Activated T-cell treated with anti-CD3 and anti-CD28 coated beads, Interleukin-2, amount 50 U/mL, for 72 hours (primary cell): Measurements from ENCODE around the gene DTYMK. TPM values are rescaled to one million over a fixed set of nuclear protein-coding genes. Genes with fewer than 3 reads are reported as not detected.

ENCODE experiments used
- ATAC-seq, 2 donors: fragments of 150-1000 bp; cut with Tn5 transposase; replicated peaks in 1 of 2; 2 replicates each; pipeline ENCODE4 v1.10.0; 2021; ENCODE audit warnings: moderate library complexity in 2 of 2, mild to moderate bottlenecking in 1 of 2
- DNase-seq, 2 donors: peaks; one replicate each; pipeline ENCODE4 v3.0.0; 2021 to 2022; ENCODE audit warnings: mixed read lengths in 1 of 2
- H3K27ac Mint-ChIP-seq: one replicate; pipeline ENCODE4 v1.8.0; 2022; ENCODE audit warnings: mild to moderate bottlenecking, moderate library complexity, mixed read lengths
- H3K27me3 Mint-ChIP-seq: one replicate; pipeline ENCODE4 v1.8.0; 2022; ENCODE audit warnings: low read depth, mixed read lengths
- H3K36me3 Mint-ChIP-seq, 2 donors: one replicate each; pipeline ENCODE4 v1.8.0; 2022; ENCODE audit warnings: mixed read lengths in 2 of 2, mild to moderate bottlenecking in 1 of 2; ENCODE audit not compliant: insufficient read depth in 2 of 2
- H3K4me1 Mint-ChIP-seq: one replicate; pipeline ENCODE4 v1.8.0; 2022; ENCODE audit warnings: low read depth, mixed read lengths
- H3K4me3 Mint-ChIP-seq, 2 donors: one replicate each; pipeline ENCODE4 v1.8.0; 2022; ENCODE audit warnings: mild to moderate bottlenecking in 2 of 2, mixed read lengths in 2 of 2, moderate library complexity in 2 of 2
- H3K9me3 Mint-ChIP-seq, 2 donors: one replicate each; pipeline ENCODE4 v1.8.0; 2022; ENCODE audit warnings: mixed read lengths in 2 of 2
- total RNA-seq, 2 donors: library from RNA; stranded (reverse); gene quantifications; one replicate each; pipeline ENCODE4 v1.2.3, GENCODE V29; 2022

DTYMK gene
- total RNA-seq, 2 donors from 2014 or later: 64.6 to 97.5 TPM

DNA sequence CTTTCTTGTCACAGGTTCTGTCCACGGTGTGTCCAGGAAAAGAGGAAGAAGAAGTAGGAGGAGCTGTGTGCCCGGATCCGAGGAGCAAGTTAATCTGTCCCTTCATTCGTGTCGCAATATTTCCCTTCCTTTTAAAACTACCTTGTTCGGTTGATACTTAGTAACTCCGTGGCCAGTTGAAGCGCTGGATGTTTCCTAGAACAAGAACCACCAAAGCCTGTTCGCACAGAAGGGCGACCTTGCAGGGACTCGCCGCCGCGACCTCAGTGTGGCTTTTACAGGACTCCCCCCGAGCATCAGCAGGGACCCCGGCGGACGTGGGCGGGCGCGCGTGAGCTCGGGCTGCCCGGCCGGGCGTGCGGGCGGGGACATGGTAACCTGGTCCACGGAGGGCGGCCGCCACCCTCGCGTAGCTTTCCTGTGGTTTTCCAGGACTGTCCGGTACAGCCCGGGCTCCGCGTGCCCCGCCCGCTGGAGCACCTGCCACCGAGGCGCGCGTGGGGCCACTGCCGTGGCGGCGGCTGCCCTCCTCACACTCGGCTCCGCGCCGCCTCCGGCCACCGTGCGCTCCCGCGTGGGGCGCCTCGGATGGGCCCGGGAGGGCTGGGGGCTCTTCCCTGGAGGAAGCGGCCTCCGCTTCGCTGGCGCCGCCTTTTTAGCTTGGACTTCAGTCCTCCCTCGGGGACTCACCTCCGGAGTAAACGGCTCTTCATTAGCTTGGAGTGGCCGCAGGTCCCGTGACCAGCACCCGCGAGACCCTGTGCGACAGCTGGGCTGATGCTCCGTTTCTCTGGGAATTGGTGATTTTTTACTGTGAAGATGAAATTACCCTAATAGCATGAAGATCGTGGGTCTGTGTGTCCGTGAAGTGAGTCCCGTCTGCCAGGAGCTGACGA is 38.6 kb upstream of the DTYMK start:
- Mint-ChIP-seq H3K27ac (no peak overlapping the region), H3K4me3 (no peak overlapping the region), H3K9me3 (no peaks in the 10 kb centered on the region), H3K4me1 (peaks cover 8% of the 10 kb centered on the region), H3K27me3 (no peaks in the 10 kb centered on the region), H3K36me3 (peaks cover 5 to 21% of the 10 kb centered on the region in 2 donors)
- DNase-seq (no peak), ATAC-seq (no peak)

DNA sequence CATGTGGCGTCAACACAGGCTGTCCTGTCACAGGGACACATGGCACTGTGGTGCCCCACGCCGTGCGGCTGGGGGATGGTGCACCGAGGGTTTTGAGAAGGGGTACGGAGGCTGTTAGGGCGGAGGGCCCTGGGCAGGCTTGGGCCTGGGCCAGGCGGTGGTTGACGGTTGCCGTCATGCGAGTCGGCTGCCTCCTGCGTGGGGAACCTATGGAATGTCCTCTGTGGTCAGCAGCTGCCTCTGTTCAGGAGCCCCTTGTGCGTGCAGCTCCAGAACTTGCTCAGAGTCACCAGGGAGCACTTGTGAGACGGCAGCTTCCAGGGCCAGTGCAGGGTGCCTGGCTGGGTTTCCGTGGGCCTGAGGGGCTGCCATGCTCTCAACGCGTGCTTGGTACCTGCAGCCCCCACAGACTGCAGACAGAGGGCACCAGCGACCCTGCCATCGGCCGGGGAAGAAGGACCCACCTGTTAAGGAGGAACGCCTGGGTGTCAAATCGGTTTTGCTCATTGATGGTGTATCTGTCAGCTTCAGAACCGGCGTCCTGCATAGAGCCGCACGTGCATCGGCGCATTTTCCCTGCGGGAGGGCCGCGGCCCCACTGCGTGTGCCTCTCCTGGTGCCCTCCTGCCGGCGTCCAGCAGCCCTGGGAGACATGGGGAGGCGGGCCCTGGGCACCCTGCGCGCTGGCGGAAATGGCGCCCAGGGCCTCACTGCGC is 37.8 kb upstream of the DTYMK start:
- ATAC-seq: peak in 1 of 2 donors; percentile 43
- Mint-ChIP-seq H3K36me3 (peaks cover 5 to 23% of the 10 kb centered on the region in 2 donors), H3K4me3 (no peak overlapping the region), H3K4me1 (no peaks in the 10 kb centered on the region), H3K27ac (no peak overlapping the region), H3K27me3 (no peaks in the 10 kb centered on the region), H3K9me3 (no peaks in the 10 kb centered on the region)
- DNase-seq: peak in 1 of 2 donors; percentile 16

GRCh38 chr2:241722896-241723454 is 36.4 kb upstream of the DTYMK start:
- Mint-ChIP-seq H3K9me3 (no peaks in the 10 kb centered on the region), H3K27ac (no peak overlapping the region), H3K36me3 (peaks cover 5 to 24% of the 10 kb centered on the region in 2 donors), H3K4me3 (no peak overlapping the region), H3K4me1 (no peaks in the 10 kb centered on the region), H3K27me3 (no peaks in the 10 kb centered on the region)
- DNase-seq: no peak
- ATAC-seq: no peak

- Mint-ChIP-seq H3K27me3 (no peaks in the 10 kb centered on the region), H3K36me3 (peaks cover 5 to 24% of the 10 kb centered on the region in 2 donors), H3K4me1 (no peaks in the 10 kb centered on the region), H3K4me3 (no peak overlapping the region), H3K9me3 (no peaks in the 10 kb centered on the region), H3K27ac (no peak overlapping the region)
- no peak for DNase-seq
- no peak for ATAC-seq
These were observed 35.2 kb upstream of the DTYMK start for GRCh38 chr2:241721852-241722251.

DNA sequence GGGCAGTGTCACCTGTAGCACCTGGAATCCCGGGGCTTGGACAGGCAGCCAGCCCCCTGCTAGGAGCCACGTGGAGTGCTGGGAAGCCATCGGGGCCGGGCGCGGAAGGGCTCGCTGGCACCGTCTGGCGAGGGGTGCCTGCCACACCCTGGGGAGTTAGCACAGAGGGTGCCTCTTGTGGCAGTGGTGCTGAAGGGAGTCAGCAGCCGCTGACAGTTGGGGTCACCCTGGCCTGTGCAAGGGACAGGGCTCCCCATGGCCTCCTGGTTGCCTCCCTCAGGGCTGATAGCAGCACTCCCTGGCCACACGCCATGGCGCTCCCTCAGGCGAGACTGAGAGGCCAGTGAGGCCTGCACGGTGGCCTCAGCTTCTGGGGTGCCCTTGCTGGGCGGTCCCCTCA is 33.9 kb upstream of the DTYMK start:
- Mint-ChIP-seq H3K36me3 (peaks cover 5 to 29% of the 10 kb centered on the region in 2 donors), H3K4me3 (no peak overlapping the region), H3K9me3 (no peaks in the 10 kb centered on the region), H3K27ac (no peak overlapping the region), H3K4me1 (peaks cover 5% of the 10 kb centered on the region), H3K27me3 (no peaks in the 10 kb centered on the region)
- DNase-seq: no peak
- ATAC-seq: no peak

GRCh38 chr2:241720099-241720498 is 33.5 kb upstream of the DTYMK start:
- no peak overlapping the region for H3K4me3 Mint-ChIP-seq
- H3K27ac Mint-ChIP-seq: no peak overlapping the region
- H3K27me3 Mint-ChIP-seq: no peaks in the 10 kb centered on the region
- H3K36me3 Mint-ChIP-seq: peaks cover 5 to 29% of the 10 kb centered on the region in 2 donors
- H3K9me3 Mint-ChIP-seq: no peaks in the 10 kb centered on the region
- peaks cover 5% of the 10 kb centered on the region for H3K4me1 Mint-ChIP-seq
- DNase-seq: no peak
- no peak for ATAC-seq

- Mint-ChIP-seq H3K27ac (no peak overlapping the region), H3K36me3 (peaks cover 5 to 34% of the 10 kb centered on the region in 2 donors)
These were observed 32.5 kb upstream of the DTYMK start for GRCh38 chr2:241719093-241719492.

DNA sequence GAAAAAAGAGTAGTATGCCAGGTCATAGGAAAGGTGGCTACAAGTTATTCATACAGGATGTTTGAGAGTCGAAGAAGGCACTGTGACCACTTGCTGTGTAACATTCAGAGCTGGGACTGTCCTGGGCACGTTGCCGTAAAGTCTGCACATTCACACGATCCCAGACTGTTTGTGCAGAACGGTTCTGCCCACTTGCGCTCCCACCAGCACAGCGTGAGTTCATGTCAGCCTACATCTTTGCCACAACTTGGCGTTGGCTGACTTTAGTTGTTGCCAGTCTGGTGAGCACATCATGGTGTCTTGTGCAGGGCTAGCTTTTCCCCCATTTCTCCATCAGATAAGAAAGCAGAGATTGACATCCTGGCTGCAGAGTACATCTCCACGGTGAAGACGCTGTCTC is 22.3 kb upstream of the DTYMK start:
- peaks cover 3 to 4% of the 10 kb centered on the region in 2 donors for H3K9me3 Mint-ChIP-seq

More at GRCh38 chr2:241719093-241719492, 32.5 kb upstream of the DTYMK start:
- DNase-seq: no peak
- no peaks in the 10 kb centered on the region for H3K27me3 Mint-ChIP-seq
- ATAC-seq: no peak
- no peaks in the 10 kb centered on the region for H3K9me3 Mint-ChIP-seq
- no peak overlapping the region for H3K4me3 Mint-ChIP-seq
- H3K4me1 Mint-ChIP-seq: peaks cover 5% of the 10 kb centered on the region

GRCh38 chr2:241706537-241706936 is 19.9 kb upstream of the DTYMK start:
- Mint-ChIP-seq H3K4me3 (no peak overlapping the region), H3K27me3 (no peaks in the 10 kb centered on the region), H3K4me1 (peaks cover 16% of the 10 kb centered on the region), H3K9me3 (peaks cover 3 to 4% of the 10 kb centered on the region in 2 donors), H3K36me3 (peaks cover 15 to 45% of the 10 kb centered on the region in 2 donors), H3K27ac (no peak overlapping the region)
- ATAC-seq (no peak), DNase-seq (no peak)

More for the DNA sequence above, 22.3 kb upstream of the DTYMK start:
- H3K4me1 Mint-ChIP-seq: peaks cover 4% of the 10 kb centered on the region
- no peaks in the 10 kb centered on the region for H3K27me3 Mint-ChIP-seq
- DNase-seq (no peak), ATAC-seq (no peak)
- H3K36me3 Mint-ChIP-seq: peaks cover 16 to 49% of the 10 kb centered on the region in 2 donors
- no peak overlapping the region for H3K4me3 Mint-ChIP-seq
- H3K27ac Mint-ChIP-seq: no peak overlapping the region

DNA sequence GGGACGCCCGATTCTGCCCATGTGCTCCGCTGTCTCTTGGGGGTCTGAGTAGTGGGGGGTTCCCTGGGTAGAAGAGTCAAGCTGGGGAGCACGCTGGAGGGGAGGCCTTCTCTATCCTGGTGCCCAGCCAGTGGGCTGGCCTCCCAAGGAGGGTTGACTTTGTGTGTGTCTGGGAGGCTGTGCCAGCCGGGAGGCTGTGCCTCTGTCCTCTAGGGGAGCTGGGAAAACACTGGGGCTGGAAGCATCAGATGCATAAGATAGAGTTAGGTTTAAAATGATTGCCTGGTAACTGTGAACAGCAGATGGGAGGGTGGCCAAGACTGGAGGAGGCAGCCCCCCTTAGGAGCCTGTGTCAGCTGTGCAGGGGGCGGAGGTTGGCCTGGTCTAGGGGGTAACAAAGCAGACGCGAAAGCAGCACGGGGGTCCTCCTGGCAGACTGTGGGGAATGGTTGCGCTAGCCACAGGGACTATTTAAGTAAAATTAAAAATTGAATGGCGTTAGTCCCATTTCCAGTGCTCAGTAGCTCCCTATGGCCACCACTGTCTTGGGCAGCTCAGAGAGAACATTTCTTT is 16.5 kb upstream of the DTYMK start:
- H3K27ac Mint-ChIP-seq: peak overlapping the region; percentile 35
- peaks cover 9 to 27% of the 10 kb centered on the region in 2 donors for H3K36me3 Mint-ChIP-seq
- H3K9me3 Mint-ChIP-seq: peaks cover 3 to 4% of the 10 kb centered on the region in 2 donors
- no peak for DNase-seq
- H3K4me3 Mint-ChIP-seq: peak overlapping the region; percentile 87 to 90
- H3K4me1 Mint-ChIP-seq: peaks cover 38% of the 10 kb centered on the region
- H3K27me3 Mint-ChIP-seq: no peaks in the 10 kb centered on the region
- no peak for ATAC-seq

- Mint-ChIP-seq H3K36me3 (peaks cover 9 to 22% of the 10 kb centered on the region in 2 donors), H3K27ac (peak overlapping the region; percentile 35), H3K4me3 (peak overlapping the region; percentile 87 to 90), H3K27me3 (no peaks in the 10 kb centered on the region), H3K4me1 (peaks cover 38% of the 10 kb centered on the region), H3K9me3 (peaks cover 3 to 4% of the 10 kb centered on the region in 2 donors)
- DNase-seq (peak; percentile 89 to 93), ATAC-seq (peak; percentile 73 to 74)
These were observed 15.8 kb upstream of the DTYMK start for GRCh38 chr2:241702155-241703031.
